Lower leg skin (tissue), 4 donors: ENCODE results near the gene GYG2. TPM values are rescaled to one million over a fixed set of nuclear protein-coding genes. Genes with fewer than 3 reads are reported as not detected.
"Not testable (repeated sequence)": the region's sequence is repeated elsewhere in the genome, so short reads cannot be mapped to it uniquely, and the experiment has no call there.

Experiments
- DNase-seq, 2 donors: peaks; one replicate each; pipeline ENCODE4 v3.0.0-alpha.2; 2019; ENCODE audit warnings: low spot score in 2 of 2
- H3K4me3 ChIP-seq: fragments of 200-600 bp; sonication (generic); 2 replicates; pipeline ENCODE4 v1.5.1; 2017; ENCODE audit warnings: mild to moderate bottlenecking, low read depth; ENCODE audit not compliant: poor library complexity, severe bottlenecking
- POLR2A ChIP-seq, 2 donors: fragments of 450-650 bp; IDR thresholded peaks; one replicate each; pipeline ENCODE4 v1.6.1; 2016 to 2017; ENCODE audit warnings: antibody characterized with exemption in 2 of 2, mild to moderate bottlenecking in 1 of 2, moderate library complexity in 1 of 2
- WGBS, 2 donors: methylation state at CpG; one replicate each; pipeline ENCODE4 v1.1.5; 2018; 5-methylcytosine and 5-hydroxymethylcytosine counted together
- intact Hi-C: fragments of 100-400 bp; cut with DNase I; formaldehyde crosslinking; loops from one replicate; pipeline ENCODE4 v1.15.0; 2023; ENCODE audit warnings: low total_unique reads
- total RNA-seq, 4 donors: library from RNA; depleted of rRNA; stranded (reverse); fragments of >200 nt; gene quantifications; one replicate each; pipeline ENCODE4 v1.1.0, GENCODE V29; 2016
- TF ChIP-seq, protein P1 (sequence below), 3 donors: fragments of 450-650 bp; IDR thresholded peaks; one replicate each; pipeline ENCODE4 v1.5.1; 2016; ENCODE audit warnings: antibody characterized with exemption in 3 of 3, mild to moderate bottlenecking in 3 of 3, moderate library complexity in 2 of 3

GYG2 gene
- total RNA-seq, 4 donors from 2014 or later = 1.5 to 7.7 (median 5.1) TPM

- no peak overlapping the region for H3K4me3 ChIP-seq
- no peak for DNase-seq
- intact Hi-C loops = no loop called here
- TF ChIP-seq POLR2A (IDR thresholded peaks at IDR 0.05) = no peak
- TF ChIP-seq, protein P1, sequence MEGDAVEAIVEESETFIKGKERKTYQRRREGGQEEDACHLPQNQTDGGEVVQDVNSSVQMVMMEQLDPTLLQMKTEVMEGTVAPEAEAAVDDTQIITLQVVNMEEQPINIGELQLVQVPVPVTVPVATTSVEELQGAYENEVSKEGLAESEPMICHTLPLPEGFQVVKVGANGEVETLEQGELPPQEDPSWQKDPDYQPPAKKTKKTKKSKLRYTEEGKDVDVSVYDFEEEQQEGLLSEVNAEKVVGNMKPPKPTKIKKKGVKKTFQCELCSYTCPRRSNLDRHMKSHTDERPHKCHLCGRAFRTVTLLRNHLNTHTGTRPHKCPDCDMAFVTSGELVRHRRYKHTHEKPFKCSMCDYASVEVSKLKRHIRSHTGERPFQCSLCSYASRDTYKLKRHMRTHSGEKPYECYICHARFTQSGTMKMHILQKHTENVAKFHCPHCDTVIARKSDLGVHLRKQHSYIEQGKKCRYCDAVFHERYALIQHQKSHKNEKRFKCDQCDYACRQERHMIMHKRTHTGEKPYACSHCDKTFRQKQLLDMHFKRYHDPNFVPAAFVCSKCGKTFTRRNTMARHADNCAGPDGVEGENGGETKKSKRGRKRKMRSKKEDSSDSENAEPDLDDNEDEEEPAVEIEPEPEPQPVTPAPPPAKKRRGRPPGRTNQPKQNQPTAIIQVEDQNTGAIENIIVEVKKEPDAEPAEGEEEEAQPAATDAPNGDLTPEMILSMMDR (IDR thresholded peaks at IDR 0.05) = no peak
- WGBS, 2 donors = 93 to 96% methylated on average over 3 of the region's 3 CpGs
These were observed 81.4 kb downstream of the GYG2 start for GRCh38 chrX:2910109-2910508.

- WGBS, 2 donors = 53 to 68% methylated on average over 3 of the region's 3 CpGs
- no peak for TF ChIP-seq POLR2A (IDR thresholded peaks at IDR 0.05)
- TF ChIP-seq, protein P1 (IDR thresholded peaks at IDR 0.05) = no peak
- H3K4me3 ChIP-seq = no peak overlapping the region
- intact Hi-C loops = no loop called here
- no peak for DNase-seq
These were observed 84.4 kb downstream of the GYG2 start for GRCh38 chrX:2913118-2913517.

DNA sequence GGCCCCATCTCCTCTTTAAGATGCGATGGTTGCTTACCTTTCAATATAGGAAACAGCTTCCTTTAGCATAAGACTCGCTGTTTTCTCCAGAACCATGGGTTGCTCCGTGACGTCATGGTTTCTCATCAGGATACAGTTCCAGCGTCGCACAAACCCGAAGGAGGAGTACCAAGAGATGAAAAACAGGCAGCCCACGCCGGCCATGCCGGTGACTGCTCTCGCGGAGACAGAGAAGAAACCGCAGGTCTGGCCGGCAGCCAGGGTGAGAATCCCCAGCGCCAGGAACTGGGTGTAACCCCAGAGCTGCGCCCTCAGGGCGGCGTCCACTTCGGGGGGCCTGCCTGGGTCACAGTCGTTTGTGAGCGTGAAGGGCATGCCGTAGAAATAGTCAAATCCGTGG, 89.0 kb downstream of the GYG2 start:
- WGBS, 2 donors = 92 to 97% methylated on average over 23 of the region's 23 CpGs
- no peak overlapping the region for H3K4me3 ChIP-seq
- intact Hi-C loops = no loop called here
- TF ChIP-seq POLR2A (IDR thresholded peaks at IDR 0.05) = no peak
- TF ChIP-seq, protein P1 (IDR thresholded peaks at IDR 0.05) = no peak
- no peak for DNase-seq

DNA sequence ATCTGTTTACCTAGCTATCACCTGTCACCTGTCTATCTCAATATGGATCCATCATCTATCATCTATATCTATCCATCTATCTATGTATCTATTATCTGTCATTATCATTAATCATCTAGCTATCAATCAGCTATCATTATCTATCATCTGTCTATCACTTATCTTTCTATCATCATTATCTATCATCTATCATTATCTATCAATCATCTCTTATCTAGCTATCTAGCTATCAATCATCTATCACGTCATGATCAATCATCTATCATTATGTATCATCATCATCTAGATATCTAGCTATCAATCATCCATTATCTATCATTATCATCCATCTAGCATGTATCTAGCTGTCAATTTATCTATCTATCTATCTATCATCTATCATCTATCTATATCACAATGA, 92.5 kb downstream of the GYG2 start:
- no peak for TF ChIP-seq POLR2A (IDR thresholded peaks at IDR 0.05)
- TF ChIP-seq, protein P1 (IDR thresholded peaks at IDR 0.05) = no peak
- H3K4me3 ChIP-seq = no peak overlapping the region
- DNase-seq = no peak
- intact Hi-C loops = no loop called here
- whole genome bisulfite sequencing, 2 donors = 81 to 88% methylated on average over 1 of the region's 1 CpG

DNA sequence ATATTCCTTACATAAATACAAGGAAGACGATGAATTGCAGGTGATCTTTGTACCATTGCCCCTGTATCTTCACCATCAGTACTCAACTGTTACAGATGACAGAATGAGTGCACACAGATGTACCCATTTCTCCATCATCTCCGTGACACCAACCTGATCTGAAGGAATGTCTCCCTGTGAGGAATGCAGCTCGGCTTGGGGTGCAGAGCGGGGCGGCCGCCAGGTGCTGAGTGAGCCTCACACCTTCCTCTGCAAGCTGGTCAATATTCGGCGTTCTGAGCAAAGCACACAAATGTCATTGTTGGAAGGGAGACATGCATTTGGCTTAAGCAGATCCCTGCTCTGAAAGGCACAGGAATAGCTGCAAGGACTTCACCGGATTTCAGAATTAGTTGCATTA, 93.0 kb downstream of the GYG2 start:
- no peak for DNase-seq
- TF ChIP-seq, protein P1 (IDR thresholded peaks at IDR 0.05) = no peak
- TF ChIP-seq POLR2A (IDR thresholded peaks at IDR 0.05) = no peak
- WGBS, 2 donors = 92 to 97% methylated on average over 7 to 9 of the region's 9 CpGs
- H3K4me3 ChIP-seq = no peak overlapping the region
- intact Hi-C loops = no loop called here

- no peak for DNase-seq
- TF ChIP-seq, protein P1 (IDR thresholded peaks at IDR 0.05) = no peak
- no peak for TF ChIP-seq POLR2A (IDR thresholded peaks at IDR 0.05)
- intact Hi-C loops = no loop called here
- no peak overlapping the region for H3K4me3 ChIP-seq
- 85 to 98% methylated on average over 5 to 9 of the region's 9 CpGs for WGBS, 2 donors
These were observed 95.4 kb downstream of the GYG2 start for GRCh38 chrX:2924151-2924550.

DNA sequence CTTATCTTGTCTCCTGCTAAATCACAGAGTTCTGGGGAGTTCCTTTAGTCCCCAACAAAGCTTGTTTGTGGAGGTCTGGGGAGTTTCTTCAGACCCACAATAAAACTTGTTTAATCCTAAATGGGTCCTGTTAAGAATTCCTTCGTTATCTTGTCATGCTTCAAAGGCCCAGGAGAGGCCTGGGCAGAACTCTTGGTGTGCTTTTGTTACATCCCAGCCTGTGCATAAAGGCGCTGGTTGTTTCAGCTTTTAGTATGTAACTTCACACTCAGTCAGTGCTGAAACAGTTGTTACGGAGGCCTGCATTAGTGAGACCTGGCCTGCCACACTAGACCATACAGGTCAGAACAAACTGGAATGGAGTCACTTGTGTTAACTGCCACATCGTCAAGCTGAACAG, 97.5 kb downstream of the GYG2 start:
- intact Hi-C loops, DNase-seq, H3K4me3 ChIP-seq: not testable (repeated sequence)
- 88 to 91% methylated on average over 4 of the region's 4 CpGs for WGBS, 2 donors
